Fibroblast of skin of scalp (primary cell): Measurements from ENCODE around the gene SPTLC2.

ENCODE experiments used
- DNase-seq: peaks from one replicate; pipeline ENCODE4 v3.0.0-alpha.2; 2013

The SPTLC2 gene

DNA sequence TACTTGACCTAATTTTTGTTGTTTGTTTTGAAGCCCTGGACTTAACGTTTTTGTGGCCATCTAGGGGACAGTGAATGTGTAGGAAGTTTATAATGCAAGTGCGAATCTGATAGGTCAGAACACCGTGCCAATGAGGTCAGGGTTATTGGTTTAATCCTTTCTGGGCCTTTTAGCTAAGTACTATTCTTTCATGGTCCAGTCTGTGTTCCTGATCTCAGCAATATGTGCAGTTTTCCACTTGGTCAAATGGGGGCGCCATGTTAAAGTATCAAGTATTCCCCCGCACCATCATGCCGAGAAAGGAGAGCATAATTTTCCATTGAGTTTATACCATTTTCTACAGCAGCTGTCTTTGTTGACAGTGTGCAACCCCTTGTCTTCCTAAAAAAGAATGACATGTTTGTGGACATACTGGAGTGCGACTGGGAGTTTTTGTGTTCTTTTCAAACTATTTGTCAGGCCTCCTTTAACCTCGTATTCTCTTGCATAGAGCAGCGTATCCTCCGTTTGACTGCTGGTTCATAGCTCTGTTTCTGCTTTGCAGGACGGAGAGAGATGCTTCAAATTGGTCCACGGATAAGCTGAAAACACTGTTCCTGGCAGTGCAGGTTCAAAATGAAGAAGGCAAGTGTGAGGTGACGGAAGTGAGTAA is 157.2 kb downstream of the SPTLC2 start:
- peak; percentile 71 for DNase-seq

- peak; percentile 5 for DNase-seq
Observed at GRCh38 chr14:77458249-77458950, 158.0 kb downstream of the SPTLC2 start.

DNA sequence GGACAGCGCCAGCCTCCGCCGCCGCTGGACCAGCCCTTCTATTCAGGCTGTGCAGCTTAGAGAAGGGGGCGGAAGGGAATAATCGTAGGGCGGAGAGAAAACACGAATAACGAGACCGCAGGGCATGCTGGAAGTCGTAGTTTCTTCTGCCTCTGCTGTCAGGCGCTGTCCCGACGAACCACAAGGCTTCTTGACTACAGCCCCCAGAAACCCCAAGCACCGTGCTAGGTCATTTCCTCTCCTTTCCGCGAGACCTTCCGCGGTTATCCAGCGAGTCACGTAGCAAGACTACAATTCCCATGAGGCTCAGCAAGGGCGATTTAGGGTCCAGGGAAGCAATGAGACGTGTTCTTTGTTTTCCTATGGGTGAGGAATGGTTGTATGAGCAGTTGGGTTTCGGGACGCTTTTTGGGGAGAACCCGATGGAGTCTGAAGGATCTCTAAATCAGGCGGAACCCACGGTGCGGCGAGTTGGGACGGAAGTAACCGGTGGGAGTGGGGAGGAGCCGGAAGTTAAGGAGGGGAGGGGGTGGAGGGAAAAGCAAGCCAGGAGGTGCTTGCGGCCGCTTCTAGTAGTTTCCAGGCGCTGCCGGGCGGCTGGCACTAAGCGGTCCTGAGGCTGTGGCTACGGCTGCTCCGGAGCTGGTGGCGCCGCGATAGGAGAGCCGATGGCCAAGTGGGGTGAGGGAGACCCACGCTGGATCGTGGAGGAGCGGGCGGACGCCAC is 158.8 kb downstream of the SPTLC2 start, which contains the start of the genes AHSA1 and VIPAS39:
AHSA1 (plus strand) TSS at position 572 of the 727 bp plus-strand sequence; CDS start at position 669, 97 bp downstream.
VIPAS39 (minus strand) TSS at position 80 of the 727 bp plus-strand sequence. CDS start 3,499 bp downstream, outside the sequence.
- DNase-seq: peak; percentile 99

DNA sequence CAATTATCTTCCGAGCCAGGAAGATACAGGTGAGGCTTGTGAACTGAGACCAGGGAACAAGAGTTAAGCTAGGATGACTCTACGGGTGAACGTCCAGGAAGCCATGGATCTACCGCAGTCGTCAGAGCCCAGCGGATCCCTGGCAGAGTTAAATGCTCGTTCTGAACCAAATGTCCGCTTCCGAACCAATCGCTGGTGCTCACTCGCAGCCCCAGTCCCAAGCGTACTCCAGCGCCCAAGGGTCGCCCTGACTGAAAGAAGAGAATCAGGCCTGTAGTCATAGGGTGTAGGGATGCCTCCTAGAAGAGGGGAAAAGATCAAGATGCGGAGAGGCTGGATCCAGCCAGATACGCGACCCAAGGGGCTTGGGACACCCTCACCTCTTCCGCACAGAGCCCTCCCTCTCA is 159.3 kb downstream of the SPTLC2 start:
- no peak for DNase-seq
